CD14-positive monocyte (primary cell): ENCODE results near the gene DNAH11. TPM values are rescaled to one million over a fixed set of nuclear protein-coding genes. Genes with fewer than 3 reads are reported as not detected.
A peak's percentile ranks its signal among the peaks of the same experiment; 100 is the strongest.

Experiments used
- DNase-seq, 3 donors: peaks; one replicate each; pipeline ENCODE4 v3.0.0-alpha.2; 2011 to 2022
- H2AFZ ChIP-seq: 2 replicates; pipeline ENCODE4 v1.6.0; 2012; ENCODE audit warnings: mild to moderate bottlenecking, low read depth, low read length, inconsistent platforms; ENCODE audit not compliant: insufficient read depth, poor library complexity, severe bottlenecking
- H3K27ac ChIP-seq, 2 donors: 1 replicate in 1 of 2; 2 replicates in 1 of 2; pipeline ENCODE4 v1.5.1; 2012 to 2013; ENCODE audit warnings: low read length in 2 of 2, control low read depth in 1 of 2, inconsistent platforms in 1 of 2, low read depth in 1 of 2, mild to moderate bottlenecking in 1 of 2
- H3K27me3 ChIP-seq, 2 donors: one replicate each; pipeline versions ENCODE4 v1.6.0 to v1.6.1; 2011 to 2013; ENCODE audit warnings: low read length in 2 of 2; ENCODE audit not compliant: control insufficient read depth in 2 of 2, insufficient read depth in 2 of 2
- H3K36me3 ChIP-seq, 2 donors: replicated peaks in 1 of 2; 1 replicate in 1 of 2; 2 replicates in 1 of 2; pipeline versions ENCODE4 v1.5.1 to v1.6.1; 2012 to 2013; ENCODE audit warnings: low read length in 2 of 2, control low read depth in 1 of 2, inconsistent platforms in 1 of 2, mild to moderate bottlenecking in 1 of 2; ENCODE audit not compliant: insufficient read depth in 2 of 2, control insufficient read depth in 1 of 2
- H3K4me1 ChIP-seq, 2 donors: 1 replicate in 1 of 2; 2 replicates in 1 of 2; pipeline versions ENCODE4 v1.5.1 to v1.6.1; 2012 to 2013; ENCODE audit warnings: low read length in 2 of 2, control low read depth in 1 of 2, inconsistent platforms in 1 of 2, mild to moderate bottlenecking in 1 of 2, moderate library complexity in 1 of 2; ENCODE audit not compliant: insufficient read depth in 2 of 2, control insufficient read depth in 1 of 2
- H3K4me2 ChIP-seq: replicated peaks from 2 replicates; pipeline ENCODE3; 2012; ENCODE audit warnings: low read length, moderate library complexity, mild to moderate bottlenecking; ENCODE audit not compliant: poor library complexity, severe bottlenecking; ENCODE audit errors: extremely low read depth
- H3K4me3 ChIP-seq, 3 experiments: fragments of 200-600 bp in 1 of 3; sonication (generic) in 1 of 3; replicated peaks in 1 of 3; 1 replicate in 2 of 3; 2 replicates in 1 of 3; pipeline ENCODE4 v1.5.1; 2011 to 2013; ENCODE audit warnings: low read length in 3 of 3, mild to moderate bottlenecking in 3 of 3, control low read depth in 2 of 3, low read depth in 2 of 3, inconsistent platforms in 1 of 3, moderate library complexity in 1 of 3
- H3K79me2 ChIP-seq: 2 replicates; pipeline ENCODE4 v1.6.0; 2012; ENCODE audit warnings: mild to moderate bottlenecking, control low read depth, inconsistent platforms, low read length, moderate library complexity; ENCODE audit not compliant: insufficient read depth
- H3K9ac ChIP-seq: 2 replicates; pipeline ENCODE4 v1.6.0; 2017; ENCODE audit warnings: low read length, mild to moderate bottlenecking; ENCODE audit not compliant: insufficient read depth, poor library complexity, severe bottlenecking
- H3K9me3 ChIP-seq, 2 donors: replicated peaks in 1 of 2; 1 replicate in 1 of 2; 2 replicates in 1 of 2; pipeline versions ENCODE4 v1.5.1 to v1.6.1; 2012 to 2013; ENCODE audit warnings: low read length in 2 of 2, control low read depth in 1 of 2; ENCODE audit not compliant: control insufficient read depth in 1 of 2, insufficient read depth in 1 of 2
- H4K20me1 ChIP-seq: 2 replicates; pipeline ENCODE4 v1.6.0; 2012; ENCODE audit warnings: mild to moderate bottlenecking, low read length, control low read depth, moderate library complexity; ENCODE audit not compliant: insufficient read depth
- H3K27ac Mint-ChIP-seq, 7 donors: one replicate each; pipeline ENCODE4 v1.8.0; 2020; ENCODE audit warnings: mild to moderate bottlenecking in 7 of 7, mixed read lengths in 7 of 7, moderate library complexity in 6 of 7, inconsistent platforms in 2 of 7
- H3K27me3 Mint-ChIP-seq, 3 donors: one replicate each; pipeline ENCODE4 v1.8.0; 2021 to 2022; ENCODE audit warnings: low read depth in 3 of 3, mild to moderate bottlenecking in 3 of 3, mixed read lengths in 3 of 3, moderate library complexity in 3 of 3, inconsistent platforms in 1 of 3
- H3K36me3 Mint-ChIP-seq, 2 donors: one replicate each; pipeline ENCODE4 v1.8.0; 2020; ENCODE audit warnings: mixed read lengths in 2 of 2, inconsistent platforms in 1 of 2, mild to moderate bottlenecking in 1 of 2
- H3K4me1 Mint-ChIP-seq: one replicate; pipeline ENCODE4 v1.8.0; 2020; ENCODE audit warnings: mild to moderate bottlenecking, mixed read lengths
- H3K4me3 Mint-ChIP-seq, 2 donors: one replicate each; pipeline ENCODE4 v1.8.0; 2020; ENCODE audit warnings: mild to moderate bottlenecking in 2 of 2, mixed read lengths in 2 of 2, moderate library complexity in 1 of 2
- H3K9me3 Mint-ChIP-seq, 7 donors: one replicate each; pipeline ENCODE4 v1.8.0; 2020 to 2022; ENCODE audit warnings: mixed read lengths in 7 of 7, mild to moderate bottlenecking in 6 of 7, moderate library complexity in 6 of 7, inconsistent platforms in 2 of 7
- CTCF ChIP-seq: fragments of 200-600 bp; IDR thresholded peaks from one replicate; pipeline ENCODE4 v1.8.0; 2022; ENCODE audit warnings: antibody characterized with exemption, mild to moderate bottlenecking
- WGBS: methylation state at CpG from one replicate; pipeline ENCODE4 v1.1.5; 2013; ENCODE audit warnings: missing lambda C conversion rate; ENCODE audit not compliant: insufficient coverage; 5-methylcytosine and 5-hydroxymethylcytosine counted together
- intact Hi-C, 2 donors: fragments of 100-400 bp; cut with micrococcal nuclease; formaldehyde crosslinking; loops; one replicate each; pipeline versions ENCODE4 v1.15.0 to v1.15.1; 2023
- polyA plus RNA-seq, 3 donors: library from polyadenylated mRNA; depleted of rRNA in 1 of 3; unstranded in 2 of 3; stranded (reverse) in 1 of 3; fragments of 300-500 nt in 2 of 3; fragments of >200 nt in 1 of 3; fragmentation: Illumina TruSeq in 2 of 3; gene quantifications; 1 replicate in 2 of 3; 2 replicates in 1 of 3; pipeline ENCODE4 v1.2.3, GENCODE V29; 2012 to 2021

The DNAH11 gene
- polyA plus RNA-seq, 3 donors: not detected

GRCh38 chr7:21758286-21758685, 215.4 kb downstream of the DNAH11 start:
- Mint-ChIP-seq H3K27ac (peak overlapping the region in 1 of 7 donors; percentile 65), H3K9me3 (no peaks in the 10 kb centered on the region), H3K4me1 (no peaks in the 10 kb centered on the region), H3K27me3 (peaks cover 0 to 2% (median 0%) of the 10 kb centered on the region in 3 donors), H3K36me3 (no peaks in the 10 kb centered on the region), H3K4me3 (no peak overlapping the region)
- no peaks in the 10 kb centered on the region for H3K36me3 ChIP-seq
- intact Hi-C loops: no loop called here
- no peaks in the 10 kb centered on the region for H3K4me1 ChIP-seq
- WGBS: no CpG with 5 or more reads among the region's 3 CpGs
- no peak overlapping the region for H3K4me2 ChIP-seq
- H3K27ac ChIP-seq: no peak overlapping the region
- no peak overlapping the region for H2AFZ ChIP-seq
- no peaks in the 10 kb centered on the region for H3K9me3 ChIP-seq
- H3K79me2 ChIP-seq: no peaks in the 10 kb centered on the region
- no peak for TF ChIP-seq CTCF
- H3K4me3 ChIP-seq: no peak overlapping the region
- no peak overlapping the region for H3K9ac ChIP-seq
- no peak for DNase-seq
- no peaks in the 10 kb centered on the region for H4K20me1 ChIP-seq
- H3K27me3 ChIP-seq: no peaks in the 10 kb centered on the region

- H3K9ac ChIP-seq: no peak overlapping the region
- no peaks in the 10 kb centered on the region for H3K9me3 ChIP-seq
- H3K4me3 ChIP-seq: no peak overlapping the region
- no peaks in the 10 kb centered on the region for H3K36me3 ChIP-seq
- Mint-ChIP-seq H3K36me3 (no peaks in the 10 kb centered on the region), H3K9me3 (no peaks in the 10 kb centered on the region), H3K27ac (no peak overlapping the region), H3K27me3 (no peaks in the 10 kb centered on the region), H3K4me3 (no peak overlapping the region), H3K4me1 (no peaks in the 10 kb centered on the region)
- intact Hi-C loops: no loop called here
- no peak overlapping the region for H3K27ac ChIP-seq
- no CpG with 5 or more reads among the region's 1 CpG for WGBS
- H3K79me2 ChIP-seq: no peaks in the 10 kb centered on the region
- no peak overlapping the region for H3K4me2 ChIP-seq
- no peaks in the 10 kb centered on the region for H4K20me1 ChIP-seq
- DNase-seq: no peak
- H2AFZ ChIP-seq: no peak overlapping the region
- H3K4me1 ChIP-seq: no peaks in the 10 kb centered on the region
- TF ChIP-seq CTCF: no peak
- no peaks in the 10 kb centered on the region for H3K27me3 ChIP-seq
Measured at GRCh38 chr7:21762469-21762868, 219.6 kb downstream of the DNAH11 start.
